ENCODE results near the gene GPR84. TPM values are rescaled to one million over a fixed set of nuclear protein-coding genes. Genes with fewer than 3 reads are reported as not detected.

The GPR84 gene
- total and polyA plus RNA-seq, 2 of the 13 experiments (the other 11 are each of a cell fraction or from before 2014, with no cell fraction given): not detected

- TF ChIP-seq NFIC (IDR thresholded peaks at IDR 0.05; ENCODE audit: low read length) (no peak), ZNF335 (CRISPR knock-in tag; IDR thresholded peaks at IDR 0.05) (no peak), ZNF567 (CRISPR knock-in tag; IDR thresholded peaks at IDR 0.05; ENCODE audit: borderline replicate concordance) (no peak), ZNF746 (CRISPR knock-in tag; IDR thresholded peaks at IDR 0.05) (no peak)
Measured at GRCh38 chr12:54412786-54413185, 48.5 kb upstream of the GPR84 start (continued).

GRCh38 chr12:54412348-54412747 lies 48.1 kb upstream of the GPR84 start:
- no peak overlapping the region for H2AFZ ChIP-seq (ENCODE audit: low read length)
- no peaks in the 10 kb centered on the region for H3K36me3 ChIP-seq (replicated peaks in 1 of 2; ENCODE audit: control insufficient read depth in 1 of 2, insufficient read depth in 2 of 2, low read length in 2 of 2)
- DNase-seq (ENCODE audit: low spot score) (no peak), ATAC-seq (no peak), FAIRE-seq (no peak)
- in situ Hi-C loops (cut with HindIII; ENCODE audit: extremely low pct_ligation_motif_present, low pct_unique_long_range_greater_than_20kb): no loop called here
- no peak overlapping the region for H3K4me2 ChIP-seq (ENCODE audit: low read depth, low read length)
- H3K79me2 ChIP-seq (ENCODE audit: insufficient read depth, low read length): no peaks in the 10 kb centered on the region
- no peak overlapping the region for H3K27ac ChIP-seq (ENCODE audit: extremely low read length, insufficient read depth, low read length)
- CTCF ChIA-PET (ENCODE audit: low intra/inter-chr PET ratio, low total read pairs): no interaction called here
- TF ChIP-seq MAX (IDR thresholded peaks at IDR 0.05) (no peak), ZNF616 (CRISPR knock-in tag; IDR thresholded peaks at IDR 0.05; ENCODE audit: low read depth) (no peak), ZSCAN25 (CRISPR knock-in tag; IDR thresholded peaks at IDR 0.05) (no peak), KLF9 (CRISPR knock-in tag; IDR thresholded peaks at IDR 0.05; ENCODE audit: low read depth) (no peak), ATF5 (CRISPR knock-in tag; IDR thresholded peaks at IDR 0.05; ENCODE audit: low read depth) (no peak), BRCA1 (CRISPR knock-in tag; IDR thresholded peaks at IDR 0.05) (no peak), NFIC (IDR thresholded peaks at IDR 0.05; ENCODE audit: low read length) (no peak), ZNF550 (CRISPR knock-in tag; IDR thresholded peaks at IDR 0.05; ENCODE audit: borderline replicate concordance) (no peak), FOSL2 (CRISPR knock-in tag; IDR thresholded peaks at IDR 0.05) (no peak), IKZF1 (IDR thresholded peaks at IDR 0.05) (no peak)
- H3K4me3 ChIP-seq (replicated peaks in 1 of 3; ENCODE audit: insufficient read depth in 1 of 3, low read depth in 2 of 3, low read length in 3 of 3): no peak overlapping the region
- BruUV-seq (replicated peaks): no TSS peak
- H4K20me1 ChIP-seq (ENCODE audit: insufficient read depth, low read length): no peaks in the 10 kb centered on the region
- peaks cover 11 to 12% of the 10 kb centered on the region in 2 experiments; a peak in 3 of 5 replicates for H3K27me3 ChIP-seq (ENCODE audit: control insufficient read depth in 1 of 2, insufficient read depth in 2 of 2, low read length in 2 of 2)
- intact Hi-C loops (cut with micrococcal nuclease; ENCODE audit: unreplicated experiment): no loop called here
- H3K9ac ChIP-seq (ENCODE audit: insufficient read depth, low read depth, low read length): no peak overlapping the region
- 21% methylated on average over 3 of the region's 4 CpGs for WGBS (ENCODE audit: low lambda C conversion rate)
- peaks cover 8% of the 10 kb centered on the region for H3K4me1 ChIP-seq (ENCODE audit: insufficient read depth, low read length)
- POLR2A ChIA-PET: no interaction called here
- no peaks in the 10 kb centered on the region for H3K9me3 ChIP-seq (ENCODE audit: low read length)
